Endothelial cell of umbilical vein (primary cell): ENCODE results near the gene RAB42. TPM values are rescaled to one million over a fixed set of nuclear protein-coding genes. Genes with fewer than 3 reads are reported as not detected.

ENCODE experiments used
- BruUV-seq: library from RNA; stranded (reverse); fragments of 400-500 nt; replicated peaks from 2 replicates; lab custom pipeline; 2021; lab: Mats Ljungman, UMichigan
- CTCF ChIA-PET: fragments of 300-600, 350-600 bp; sonication (Branson Sonifier 250); formaldehyde crosslinking; loops from one replicate; lab custom pipeline; 2021; ENCODE audit warnings: antibody characterized with exemption, inconsistent platforms; lab: Charles Lee
- POLR2A ChIA-PET: fragments of 300-600, 350-600 bp; sonication (Branson Sonifier 250); formaldehyde crosslinking; loops from one replicate; lab custom pipeline; 2021; ENCODE audit warnings: antibody characterized with exemption, inconsistent platforms; lab: Charles Lee
- DNase-seq: peaks from one replicate; pipeline ENCODE4 v3.0.0-alpha.2; 2011; ENCODE audit warnings: low read depth, low spot score
- FAIRE-seq: peaks from 2 replicates; lab custom pipeline; 2011; peaks lifted over from hg19 to GRCh38; lab: Jason Lieb, UNC
- H2AFZ ChIP-seq: 2 replicates; pipeline ENCODE4 v1.6.0; 2012; ENCODE audit warnings: low read depth, low read length, control low read depth, inconsistent platforms
- H3K27ac ChIP-seq: 2 replicates; pipeline ENCODE4 v1.5.1; 2011; ENCODE audit warnings: low read depth, mild to moderate bottlenecking, control low read depth, low read length, moderate library complexity; ENCODE audit not compliant: insufficient read depth
- H3K27me3 ChIP-seq, 2 experiments: 2 replicates each; pipeline versions ENCODE4 v1.6.0 to v1.6.1; 2011; ENCODE audit warnings: low read length in 2 of 2, mixed read lengths in 1 of 2; ENCODE audit not compliant: control insufficient read depth in 2 of 2, insufficient read depth in 2 of 2
- H3K36me3 ChIP-seq, 2 experiments: 2 replicates in 1 of 2; 3 replicates in 1 of 2; pipeline ENCODE4 v1.5.1; 2011; ENCODE audit warnings: low read length in 2 of 2, mild to moderate bottlenecking in 1 of 2, moderate library complexity in 1 of 2; ENCODE audit not compliant: control insufficient read depth in 2 of 2, insufficient read depth in 2 of 2; ENCODE audit errors: extremely low read depth in 1 of 2
- H3K4me1 ChIP-seq: 3 replicates; pipeline ENCODE4 v1.5.1; 2011; ENCODE audit warnings: mild to moderate bottlenecking, low read length; ENCODE audit not compliant: control insufficient read depth, insufficient read depth; ENCODE audit errors: extremely low read depth
- H3K4me2 ChIP-seq: 2 replicates; pipeline ENCODE4 v1.6.1; 2011; ENCODE audit warnings: low read length, control low read depth, mixed read lengths; ENCODE audit not compliant: insufficient read depth
- H3K4me3 ChIP-seq, 3 experiments: fragments of 200-600 bp in 1 of 3; sonication (generic), shearing (Covaris generic) in 1 of 3; replicated peaks in 1 of 3; 2 replicates each; pipeline ENCODE4 v1.5.1; 2011 to 2016; ENCODE audit warnings: control low read depth in 3 of 3, low read length in 3 of 3, mild to moderate bottlenecking in 2 of 3, inconsistent platforms in 1 of 3, low read depth in 1 of 3, moderate library complexity in 1 of 3; ENCODE audit not compliant: insufficient read depth in 1 of 3
- H3K79me2 ChIP-seq: 2 replicates; pipeline ENCODE4 v1.6.0; 2012; ENCODE audit warnings: low read length, inconsistent platforms; ENCODE audit not compliant: control insufficient read depth, insufficient read depth
- H3K9ac ChIP-seq: replicated peaks from 2 replicates; pipeline ENCODE3; 2011; ENCODE audit warnings: low read length, control low read depth; ENCODE audit not compliant: insufficient read depth; ENCODE audit errors: extremely low read depth
- H3K9me1 ChIP-seq: replicated peaks from 3 replicates; pipeline ENCODE4 v1.6.0; 2011; ENCODE audit warnings: mild to moderate bottlenecking, low read length; ENCODE audit not compliant: control insufficient read depth, insufficient read depth; ENCODE audit errors: extremely low read depth
- H3K9me3 ChIP-seq: replicated peaks from 2 replicates; pipeline ENCODE4 v1.5.1; 2012; ENCODE audit warnings: low read length, inconsistent platforms; ENCODE audit not compliant: control insufficient read depth, insufficient read depth
- H4K20me1 ChIP-seq: replicated peaks from 2 replicates; pipeline ENCODE3; 2011; ENCODE audit warnings: mild to moderate bottlenecking, low read length; ENCODE audit not compliant: control insufficient read depth, insufficient read depth; ENCODE audit errors: extremely low read depth
- CTCF ChIP-seq, 2 donors: IDR thresholded peaks; 1 replicate in 1 of 2; 2 replicates in 1 of 2; pipeline ENCODE4 v1.5.1; 2011; ENCODE audit warnings: low read length in 2 of 2, mild to moderate bottlenecking in 2 of 2, moderate library complexity in 2 of 2, control low read depth in 1 of 2, inconsistent platforms in 1 of 2, low read depth in 1 of 2; ENCODE audit not compliant: insufficient read depth in 1 of 2; ENCODE audit errors: extremely low read depth in 1 of 2
- EZH2 ChIP-seq: IDR thresholded peaks from 2 replicates; pipeline ENCODE4 v1.6.1; 2012; ENCODE audit warnings: borderline replicate concordance, low read depth, mild to moderate bottlenecking, moderate library complexity, low read length, inconsistent platforms; ENCODE audit not compliant: severe bottlenecking
- FOS ChIP-seq: IDR thresholded peaks from 2 replicates; pipeline ENCODE4 v1.6.1; 2011; ENCODE audit warnings: mild to moderate bottlenecking, low read length, moderate library complexity, borderline replicate concordance; ENCODE audit not compliant: insufficient read depth
- GATA2 ChIP-seq: IDR thresholded peaks from 2 replicates; pipeline ENCODE4 v1.7.0; 2011; ENCODE audit warnings: low read depth, mild to moderate bottlenecking, moderate library complexity, mixed read lengths, low read length; ENCODE audit not compliant: insufficient read length, insufficient read depth
- JUN ChIP-seq: IDR thresholded peaks from 2 replicates; pipeline ENCODE4 v1.6.1; 2011; ENCODE audit warnings: borderline replicate concordance, low read depth; ENCODE audit not compliant: insufficient read length, insufficient read depth
- MYC ChIP-seq: IDR thresholded peaks from one replicate; pipeline ENCODE4 v1.6.1; 2011; ENCODE audit warnings: mild to moderate bottlenecking, low read depth, low read length
- POLR2A ChIP-seq: IDR thresholded peaks from 2 replicates; pipeline ENCODE4 v1.6.1; 2012; ENCODE audit warnings: low read depth, mild to moderate bottlenecking, control low read depth, low read length
- POLR2AphosphoS5 ChIP-seq: IDR thresholded peaks from 2 replicates; pipeline ENCODE4 v1.6.1; 2012; ENCODE audit warnings: low read depth, mild to moderate bottlenecking, control low read depth, low read length, moderate library complexity; ENCODE audit not compliant: insufficient read depth
- dilution Hi-C: fragments of 300-500 bp; cut with MboI; formaldehyde crosslinking; loops from one replicate; pipeline ENCODE4 v1.15.0; 2019; ENCODE audit warnings: low sequenced_read_pairs; ENCODE audit not compliant: extremely low pct_ligation_motif_present
- intact Hi-C: fragments of 100-400 bp; cut with micrococcal nuclease; formaldehyde crosslinking; loops from one replicate; pipeline ENCODE4 v1.10.0; 2022
- polyA plus RNA-seq, 4 experiments: library from polyadenylated mRNA; depleted of rRNA in 3 of 4; stranded (reverse) in 3 of 4; unstranded in 1 of 4; fragments of >200 nt; gene quantifications; 2 replicates each; pipeline versions ENCODE4 v1.2.1 to v1.2.3, GENCODE V29; 2011 to 2012; ENCODE audit warnings: missing spikeins in 1 of 4
- total RNA-seq: library from RNA; stranded (reverse); gene quantifications from 2 replicates; pipeline ENCODE4 v1.2.3, GENCODE V29; 2021
- TF ChIP-seq, protein P1 (sequence below): IDR thresholded peaks from 2 replicates; pipeline ENCODE4 v1.6.1; 2011; ENCODE audit not compliant: insufficient read depth, insufficient read length

Gene RAB42
- total and polyA plus RNA-seq, 2 donors (not counting 3 experiments of a cell fraction or from before 2014, with no cell fraction given) = 1.2 to 1.8 TPM

- dilution Hi-C loops = no loop called here
- no peak overlapping the region for H3K27ac ChIP-seq
- H3K9ac ChIP-seq = no peak overlapping the region
- intact Hi-C loops = no loop called here
- no peak overlapping the region for H3K4me2 ChIP-seq
- no peak for TF ChIP-seq EZH2
- no peak for TF ChIP-seq GATA2
- no peak for TF ChIP-seq JUN
- no peak for TF ChIP-seq POLR2AphosphoS5
- no peak for TF ChIP-seq MYC
- TF ChIP-seq POLR2A = no peak
- TF ChIP-seq, protein P1, sequence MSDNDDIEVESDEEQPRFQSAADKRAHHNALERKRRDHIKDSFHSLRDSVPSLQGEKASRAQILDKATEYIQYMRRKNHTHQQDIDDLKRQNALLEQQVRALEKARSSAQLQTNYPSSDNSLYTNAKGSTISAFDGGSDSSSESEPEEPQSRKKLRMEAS = no peak
- TF ChIP-seq FOS = no peak
- TF ChIP-seq CTCF (IDR thresholded peaks at IDR 0.05; ENCODE audit: extremely low read depth in 1 of 2, insufficient read depth in 1 of 2, low read depth in 1 of 2, low read length in 2 of 2) = no peak
- BruUV-seq = no TSS peak
- H3K79me2 ChIP-seq = no peaks in the 10 kb centered on the region
- H4K20me1 ChIP-seq = no peaks in the 10 kb centered on the region
- POLR2A ChIA-PET = no interaction called here
- no peak for DNase-seq
- CTCF ChIA-PET = interaction anchor here (1.5 kb wide), 1 partner anchor 21 kb away, joined by 4 read pairs; the partner anchor contains the start of gene TRNAU1AP
- no peaks in the 10 kb centered on the region for H3K9me1 ChIP-seq
- H3K4me3 ChIP-seq = no peak overlapping the region
- FAIRE-seq = no peak
- H3K36me3 ChIP-seq = peaks cover 19 to 21% of the 10 kb centered on the region in 2 experiments
- H3K9me3 ChIP-seq = no peaks in the 10 kb centered on the region
- no peaks in the 10 kb centered on the region for H3K27me3 ChIP-seq
- H3K4me1 ChIP-seq = peaks cover under 1% of the 10 kb centered on the region
- H2AFZ ChIP-seq = no peak overlapping the region
Observed at GRCh38 chr1:28573564-28573963, 18.5 kb upstream of the RAB42 start.
